KMS-11 (cell line): Measurements from ENCODE around the gene PPP1R2C.

ENCODE experiments used
- H2AFZ ChIP-seq: fragments of 200-600 bp; sonication (generic); 2 replicates; pipeline ENCODE4 v1.6.1; 2016; ENCODE audit warnings: antibody characterized with exemption, mixed run types, low read depth
- H3K27ac ChIP-seq: fragments of 200-600 bp; sonication (generic); 2 replicates; pipeline ENCODE4 v1.6.1; 2016; ENCODE audit warnings: mild to moderate bottlenecking, mixed run types
- H3K27me3 ChIP-seq: fragments of 200-600 bp; sonication (generic); 2 replicates; pipeline ENCODE4 v1.6.1; 2017; ENCODE audit warnings: mild to moderate bottlenecking, low read depth, mixed run types, moderate library complexity; ENCODE audit not compliant: insufficient read depth
- H3K36me3 ChIP-seq: fragments of 200-600 bp; sonication (generic); 2 replicates; pipeline ENCODE4 v1.6.1; 2017; ENCODE audit warnings: mild to moderate bottlenecking, mixed run types; ENCODE audit not compliant: insufficient read depth
- H3K4me1 ChIP-seq: fragments of 200-600 bp; sonication (generic); 2 replicates; pipeline ENCODE4 v1.6.1; 2016; ENCODE audit warnings: mild to moderate bottlenecking, low read depth, mixed run types; ENCODE audit not compliant: poor library complexity, severe bottlenecking
- H3K4me2 ChIP-seq: fragments of 200-600 bp; sonication (generic); 2 replicates; pipeline ENCODE4 v1.7.0; 2016; ENCODE audit warnings: mild to moderate bottlenecking, mixed run types
- H3K4me3 ChIP-seq: fragments of 200-600 bp; sonication (generic); IDR thresholded peaks from 2 replicates; pipeline ENCODE4 v1.6.1; 2017; ENCODE audit warnings: low read depth, low read length, mixed read lengths; ENCODE audit not compliant: insufficient read depth
- H3K79me2 ChIP-seq: fragments of 200-600 bp; sonication (generic); 2 replicates; pipeline ENCODE4 v1.6.1; 2016; ENCODE audit warnings: low read depth, mixed run types; ENCODE audit not compliant: insufficient read depth
- H3K9ac ChIP-seq: fragments of 200-600 bp; sonication (generic); 2 replicates; pipeline ENCODE4 v1.6.1; 2016; ENCODE audit warnings: mild to moderate bottlenecking, mixed run types
- H4K20me1 ChIP-seq: fragments of 200-600 bp; sonication (generic); 2 replicates; pipeline ENCODE4 v1.6.1; 2016; ENCODE audit warnings: mild to moderate bottlenecking, mixed run types; ENCODE audit not compliant: insufficient read depth
- TF ChIP-seq, protein P1 (sequence below): fragments of 200-600 bp; sonication (generic); conservative IDR thresholded peaks from 2 replicates; pipeline ENCODE4 v1.6.1; 2017; ENCODE audit warnings: low read depth, mild to moderate bottlenecking, antibody characterized with exemption, low read length, moderate library complexity, mixed read lengths

Gene PPP1R2C

DNA sequence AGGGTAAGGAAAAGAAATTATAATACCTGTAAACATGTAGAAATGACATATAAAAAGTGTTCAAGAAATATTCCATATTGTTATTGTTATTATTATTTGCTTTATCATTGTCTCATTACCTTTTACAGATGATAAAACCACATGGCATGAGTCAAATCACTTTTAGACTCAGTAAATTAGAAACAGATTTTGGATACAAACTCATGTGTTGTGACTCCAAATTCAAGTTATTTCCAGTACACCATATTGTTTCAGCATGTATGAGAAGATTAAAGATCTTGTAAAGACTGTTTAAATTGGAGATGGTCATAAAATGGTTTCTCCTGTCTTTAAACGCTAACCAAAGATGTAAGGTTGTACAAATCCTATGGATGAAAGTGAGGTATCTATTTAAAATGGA is 18.1 kb downstream of the PPP1R2C start:
- TF ChIP-seq, protein P1, sequence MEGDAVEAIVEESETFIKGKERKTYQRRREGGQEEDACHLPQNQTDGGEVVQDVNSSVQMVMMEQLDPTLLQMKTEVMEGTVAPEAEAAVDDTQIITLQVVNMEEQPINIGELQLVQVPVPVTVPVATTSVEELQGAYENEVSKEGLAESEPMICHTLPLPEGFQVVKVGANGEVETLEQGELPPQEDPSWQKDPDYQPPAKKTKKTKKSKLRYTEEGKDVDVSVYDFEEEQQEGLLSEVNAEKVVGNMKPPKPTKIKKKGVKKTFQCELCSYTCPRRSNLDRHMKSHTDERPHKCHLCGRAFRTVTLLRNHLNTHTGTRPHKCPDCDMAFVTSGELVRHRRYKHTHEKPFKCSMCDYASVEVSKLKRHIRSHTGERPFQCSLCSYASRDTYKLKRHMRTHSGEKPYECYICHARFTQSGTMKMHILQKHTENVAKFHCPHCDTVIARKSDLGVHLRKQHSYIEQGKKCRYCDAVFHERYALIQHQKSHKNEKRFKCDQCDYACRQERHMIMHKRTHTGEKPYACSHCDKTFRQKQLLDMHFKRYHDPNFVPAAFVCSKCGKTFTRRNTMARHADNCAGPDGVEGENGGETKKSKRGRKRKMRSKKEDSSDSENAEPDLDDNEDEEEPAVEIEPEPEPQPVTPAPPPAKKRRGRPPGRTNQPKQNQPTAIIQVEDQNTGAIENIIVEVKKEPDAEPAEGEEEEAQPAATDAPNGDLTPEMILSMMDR = no peak
- Histone ChIP-seq H4K20me1 (no peaks in the 10 kb centered on the region), H3K4me1 (no peaks in the 10 kb centered on the region), H3K9ac (no peak overlapping the region), H3K36me3 (no peaks in the 10 kb centered on the region), H3K4me3 (no peak overlapping the region), H3K4me2 (no peak overlapping the region), H2AFZ (no peak overlapping the region), H3K27me3 (no peaks in the 10 kb centered on the region), H3K27ac (no peak overlapping the region), H3K79me2 (no peaks in the 10 kb centered on the region)

GRCh38 chrX:42755815-42756214 is 22.1 kb downstream of the PPP1R2C start:
- TF ChIP-seq, protein P1 = no peak
- Histone ChIP-seq H3K4me3 (no peak overlapping the region), H3K36me3 (no peaks in the 10 kb centered on the region), H3K4me1 (no peaks in the 10 kb centered on the region), H3K9ac (no peak overlapping the region), H3K27ac (no peak overlapping the region), H3K27me3 (no peaks in the 10 kb centered on the region), H3K4me2 (no peak overlapping the region), H3K79me2 (no peaks in the 10 kb centered on the region), H4K20me1 (no peaks in the 10 kb centered on the region), H2AFZ (no peak overlapping the region)

DNA sequence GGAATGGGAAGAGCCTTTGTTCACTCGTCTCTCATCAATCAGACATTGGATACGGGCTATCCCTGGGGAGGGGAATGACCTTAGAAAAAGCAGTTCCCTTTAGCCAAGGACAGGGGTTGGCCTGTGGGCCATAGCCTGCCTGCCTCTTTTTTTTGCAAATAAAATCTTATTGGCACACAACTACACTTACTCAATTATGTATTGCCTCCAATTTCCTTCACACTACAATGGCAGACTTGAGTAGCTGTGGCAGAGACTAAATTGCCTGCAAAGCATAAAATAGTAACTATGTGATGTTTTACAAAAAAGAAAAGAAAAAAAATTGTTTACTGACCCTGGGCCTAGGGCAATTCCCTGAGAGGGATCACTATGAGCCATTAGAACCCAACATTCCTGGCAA is 23.4 kb downstream of the PPP1R2C start:
- Histone ChIP-seq H3K4me3 (no peak overlapping the region), H3K79me2 (no peaks in the 10 kb centered on the region), H3K4me1 (no peaks in the 10 kb centered on the region), H3K9ac (no peak overlapping the region), H3K36me3 (no peaks in the 10 kb centered on the region), H2AFZ (no peak overlapping the region), H3K4me2 (no peak overlapping the region), H4K20me1 (no peaks in the 10 kb centered on the region), H3K27me3 (no peaks in the 10 kb centered on the region), H3K27ac (no peak overlapping the region)
- TF ChIP-seq, protein P1 = no peak

GRCh38 chrX:42754115-42754514 is 23.8 kb downstream of the PPP1R2C start:
- H3K27ac ChIP-seq = no peak overlapping the region
- no peak overlapping the region for H3K9ac ChIP-seq
- no peaks in the 10 kb centered on the region for H3K4me1 ChIP-seq
- H3K4me3 ChIP-seq = no peak overlapping the region
- no peaks in the 10 kb centered on the region for H4K20me1 ChIP-seq
- H2AFZ ChIP-seq = no peak overlapping the region
- TF ChIP-seq, protein P1 = no peak
- no peaks in the 10 kb centered on the region for H3K36me3 ChIP-seq
- H3K79me2 ChIP-seq = no peaks in the 10 kb centered on the region
- H3K27me3 ChIP-seq = no peaks in the 10 kb centered on the region
- no peak overlapping the region for H3K4me2 ChIP-seq

- H2AFZ ChIP-seq = no peak overlapping the region
- TF ChIP-seq, protein P1 = no peak
- H3K4me2 ChIP-seq = no peak overlapping the region
- H4K20me1 ChIP-seq = no peaks in the 10 kb centered on the region
- H3K4me3 ChIP-seq = no peak overlapping the region
- H3K79me2 ChIP-seq = no peaks in the 10 kb centered on the region
- H3K27ac ChIP-seq = no peak overlapping the region
- H3K4me1 ChIP-seq = no peaks in the 10 kb centered on the region
- no peaks in the 10 kb centered on the region for H3K27me3 ChIP-seq
- no peaks in the 10 kb centered on the region for H3K36me3 ChIP-seq
- no peak overlapping the region for H3K9ac ChIP-seq
These were observed 25.2 kb downstream of the PPP1R2C start for GRCh38 chrX:42752730-42753129.
